Breast epithelium (tissue), 4 donors: ENCODE results near the gene PDHX. TPM values are rescaled to one million over a fixed set of nuclear protein-coding genes. Genes with fewer than 3 reads are reported as not detected.

ENCODE experiments used
- DNase-seq, 2 donors: peaks; one replicate each; pipeline ENCODE4 v3.0.0-alpha.2; 2019; ENCODE audit warnings: low spot score in 2 of 2
- H3K27ac ChIP-seq, 2 donors: fragments of 200-600 bp; sonication (generic) in 1 of 2; one replicate each; pipeline ENCODE4 v1.5.1; 2016 to 2019; ENCODE audit warnings: mild to moderate bottlenecking in 1 of 2
- H3K27me3 ChIP-seq, 2 donors: fragments of 200-600 bp; sonication (generic) in 1 of 2; one replicate each; pipeline versions ENCODE4 v1.5.1 to v1.6.0; 2017 to 2019; ENCODE audit warnings: control low read depth in 1 of 2, mild to moderate bottlenecking in 1 of 2
- H3K36me3 ChIP-seq: fragments of 200-600 bp; one replicate; pipeline ENCODE4 v1.5.1; 2019
- H3K4me1 ChIP-seq, 2 donors: fragments of 200-600 bp; sonication (generic); one replicate each; pipeline ENCODE4 v1.5.1; 2016 to 2019; ENCODE audit warnings: control low read depth in 1 of 2
- H3K4me3 ChIP-seq, 3 donors: fragments of 200-600 bp; sonication (generic); 1 replicate in 2 of 3; 2 replicates in 1 of 3; pipeline ENCODE4 v1.5.1; 2016 to 2019; ENCODE audit warnings: mild to moderate bottlenecking in 3 of 3, moderate library complexity in 2 of 3
- H3K9me3 ChIP-seq, 2 donors: fragments of 200-600 bp; sonication (generic) in 1 of 2; one replicate each; pipeline ENCODE4 v1.5.1; 2016 to 2019; ENCODE audit warnings: control low read depth in 1 of 2
- CTCF ChIP-seq, 3 donors: fragments of 450-650 bp; IDR thresholded peaks; one replicate each; pipeline ENCODE4 v1.5.1; 2016 to 2017; ENCODE audit warnings: antibody characterized with exemption in 3 of 3, mild to moderate bottlenecking in 3 of 3, moderate library complexity in 3 of 3
- POLR2A ChIP-seq: fragments of 450-650 bp; IDR thresholded peaks from one replicate; pipeline ENCODE4 v1.6.1; 2016; ENCODE audit warnings: antibody characterized with exemption, mild to moderate bottlenecking, moderate library complexity
- POLR2AphosphoS5 ChIP-seq, 3 donors: sonication (generic); formaldehyde crosslinking; IDR thresholded peaks; one replicate each; pipeline ENCODE4 v1.6.1; 2017; ENCODE audit warnings: antibody characterized with exemption in 3 of 3
- intact Hi-C: fragments of 100-400 bp; cut with DNase I; formaldehyde crosslinking; loops from one replicate; pipeline ENCODE4 v1.15.1; 2023; ENCODE audit warnings: low total_unique reads
- total RNA-seq, 3 donors: library from RNA; depleted of rRNA; stranded (reverse); fragments of >200 nt; gene quantifications; one replicate each; pipeline ENCODE4 v1.1.0, GENCODE V29; 2016

Gene PDHX
- total RNA-seq, 3 donors from 2014 or later: 32.1 to 42.7 (median 41.6) TPM

GRCh38 chr11:35045236-35045820, 128.9 kb downstream of the PDHX start:
- Histone ChIP-seq H3K27ac (no peak overlapping the region), H3K4me3 (no peak overlapping the region), H3K27me3 (no peaks in the 10 kb centered on the region), H3K9me3 (no peaks in the 10 kb centered on the region), H3K36me3 (no peaks in the 10 kb centered on the region), H3K4me1 (no peaks in the 10 kb centered on the region)
- no peak for TF ChIP-seq POLR2AphosphoS5 (IDR thresholded peaks at IDR 0.05)
- no peak for TF ChIP-seq CTCF (IDR thresholded peaks at IDR 0.05)
- TF ChIP-seq POLR2A: no peak
- intact Hi-C loops: no loop called here
- DNase-seq: no peak

Other genes with a start within 250 kb of the PDHX start
- gene APIP, start 239 bp upstream of the PDHX start, total RNA-seq: 10 to 100 TPM; 27.7 to 46.4 (median 29.8) TPM
- gene CD44, start 222.6 kb downstream of the PDHX start, total RNA-seq: 100 to 1,000 TPM; 255 to 348 (median 269) TPM